H1 (cell line): ENCODE data around the gene CSNK1D. TPM values are rescaled to one million over a fixed set of nuclear protein-coding genes. Genes with fewer than 3 reads are reported as not detected.

Experiments
- CTCF ChIA-PET: fragments of 300-600 bp; sonication (Branson Sonifier 250); formaldehyde crosslinking; loops from one replicate; lab custom pipeline; 2021; ENCODE audit not compliant: partially characterized antibody; lab: Charles Lee
- POLR2A ChIA-PET: fragments of 300-600 bp; sonication (Branson Sonifier 250); formaldehyde crosslinking; loops from one replicate; lab custom pipeline; 2021; ENCODE audit warnings: inconsistent platforms; ENCODE audit not compliant: partially characterized antibody; lab: Charles Lee
- DNase-seq, 2 experiments: peaks; one replicate each; pipeline versions ENCODE4 v3.0.0 to v3.0.0-alpha.2; 2010 to 2022; ENCODE audit warnings: low spot score in 2 of 2, low read depth in 1 of 2, mixed read lengths in 1 of 2
- FAIRE-seq: peaks from 2 replicates; lab custom pipeline; 2011; peaks lifted over from hg19 to GRCh38; lab: Jason Lieb, UNC
- H2AFZ ChIP-seq: 2 replicates; pipeline ENCODE4 v1.8.1; 2012; ENCODE audit warnings: low read length, inconsistent platforms
- H2AK5ac ChIP-seq: 2 replicates; pipeline ENCODE4 v1.6.1; 2013; ENCODE audit warnings: low read depth, low read length
- H2BK120ac ChIP-seq: replicated peaks from 2 replicates; pipeline ENCODE3; 2013; ENCODE audit warnings: low read depth, low read length, inconsistent platforms
- H2BK12ac ChIP-seq: 2 replicates; pipeline ENCODE4 v1.6.1; 2013; ENCODE audit warnings: low read depth, low read length
- H2BK15ac ChIP-seq: 2 replicates; pipeline ENCODE4 v1.6.1; 2013; ENCODE audit warnings: low read length
- H2BK20ac ChIP-seq: 2 replicates; pipeline ENCODE4 v1.6.1; 2013; ENCODE audit warnings: low read length
- H2BK5ac ChIP-seq: 2 replicates; pipeline ENCODE4 v1.6.1; 2013; ENCODE audit warnings: low read depth, low read length
- H3K14ac ChIP-seq: 2 replicates; pipeline ENCODE4 v1.6.1; 2013; ENCODE audit warnings: inconsistent platforms; ENCODE audit not compliant: insufficient read length
- H3K18ac ChIP-seq: 2 replicates; pipeline ENCODE4 v1.6.1; 2013; ENCODE audit warnings: low read length; ENCODE audit errors: extremely low read depth
- H3K23ac ChIP-seq: 2 replicates; pipeline ENCODE4 v1.6.1; 2013; ENCODE audit warnings: inconsistent platforms; ENCODE audit not compliant: insufficient read length
- H3K23me2 ChIP-seq: 2 replicates; pipeline ENCODE4 v1.6.1; 2013; ENCODE audit warnings: low read depth, low read length
- H3K27ac ChIP-seq: 2 replicates; pipeline ENCODE4 v1.6.1; 2011; ENCODE audit warnings: low read depth, low read length, inconsistent platforms
- H3K27me3 ChIP-seq, 4 experiments: replicated peaks in 1 of 4; 1 replicate in 1 of 4; 2 replicates in 3 of 4; pipeline versions ENCODE4 v1.6.1 to v1.8.1; 2011 to 2013; ENCODE audit warnings: low read length in 3 of 4, mild to moderate bottlenecking in 3 of 4, inconsistent platforms in 2 of 4, mixed read lengths in 2 of 4, moderate library complexity in 1 of 4; ENCODE audit not compliant: control insufficient read depth in 3 of 4, insufficient read depth in 3 of 4; ENCODE audit errors: extremely low read depth in 1 of 4
- H3K36me3 ChIP-seq, 4 experiments: 2 replicates each; pipeline versions ENCODE4 v1.6.1 to v1.8.1; 2011 to 2013; ENCODE audit warnings: mild to moderate bottlenecking in 4 of 4, low read length in 3 of 4, moderate library complexity in 2 of 4, control low read depth in 1 of 4, inconsistent platforms in 1 of 4; ENCODE audit not compliant: insufficient read depth in 4 of 4, control insufficient read depth in 2 of 4
- H3K4ac ChIP-seq: replicated peaks from 2 replicates; pipeline ENCODE3; 2013; ENCODE audit warnings: low read length, low read depth, mixed read lengths, inconsistent platforms; ENCODE audit not compliant: insufficient read length
- H3K4me1 ChIP-seq, 4 experiments: replicated peaks in 1 of 4; 1 replicate in 1 of 4; 2 replicates in 3 of 4; pipeline versions ENCODE4 v1.6.1 to v1.8.1; 2011 to 2013; ENCODE audit warnings: low read length in 3 of 4, inconsistent platforms in 2 of 4, mixed read lengths in 1 of 4; ENCODE audit not compliant: insufficient read depth in 4 of 4, control insufficient read depth in 3 of 4
- H3K4me2 ChIP-seq, 2 experiments: 2 replicates each; pipeline versions ENCODE4 v1.6.1 to v1.8.1; 2011 to 2013; ENCODE audit warnings: low read depth in 2 of 2, low read length in 2 of 2, control low read depth in 1 of 2, inconsistent platforms in 1 of 2, mild to moderate bottlenecking in 1 of 2; ENCODE audit not compliant: insufficient read depth in 1 of 2
- H3K4me3 ChIP-seq, 4 experiments: fragments of 200-600, 300-600 bp in 1 of 4; sonication (generic), shearing (Covaris generic), sonication (Bioruptor Twin) in 1 of 4; 2 replicates each; pipeline versions ENCODE4 v1.5.1 to v1.8.1; 2011 to 2016; ENCODE audit warnings: low read length in 4 of 4, low read depth in 3 of 4, control low read depth in 2 of 4, inconsistent platforms in 2 of 4, mild to moderate bottlenecking in 2 of 4, mixed read lengths in 1 of 4, moderate library complexity in 1 of 4; ENCODE audit not compliant: insufficient read depth in 2 of 4; ENCODE audit errors: extremely low read depth in 1 of 4
- H3K56ac ChIP-seq: replicated peaks from 2 replicates; pipeline ENCODE3; 2013; ENCODE audit warnings: low read depth, mild to moderate bottlenecking, mixed read lengths, low read length, inconsistent platforms; ENCODE audit not compliant: insufficient read length
- H3K79me1 ChIP-seq: 2 replicates; pipeline ENCODE4 v1.6.1; 2013; ENCODE audit warnings: low read depth, low read length, control low read depth
- H3K79me2 ChIP-seq, 2 experiments: 2 replicates each; pipeline versions ENCODE4 v1.6.1 to v1.8.1; 2012 to 2013; ENCODE audit warnings: low read length in 2 of 2, mild to moderate bottlenecking in 2 of 2, inconsistent platforms in 1 of 2; ENCODE audit not compliant: insufficient read depth in 2 of 2, control insufficient read depth in 1 of 2
- H3K9ac ChIP-seq, 4 experiments: replicated peaks in 1 of 4; 1 replicate in 1 of 4; 2 replicates in 3 of 4; pipeline versions ENCODE4 v1.6.1 to v1.8.1; 2011 to 2013; ENCODE audit warnings: low read depth in 3 of 4, low read length in 3 of 4, control low read depth in 2 of 4, mild to moderate bottlenecking in 2 of 4, moderate library complexity in 2 of 4, inconsistent platforms in 1 of 4; ENCODE audit errors: extremely low read depth in 1 of 4
- H3K9me3 ChIP-seq, 2 experiments: 2 replicates each; pipeline versions ENCODE4 v1.6.1 to v1.8.1; 2012 to 2013; ENCODE audit warnings: mild to moderate bottlenecking in 2 of 2, moderate library complexity in 2 of 2, control low read depth in 1 of 2, inconsistent platforms in 1 of 2, low read depth in 1 of 2, low read length in 1 of 2, mixed read lengths in 1 of 2; ENCODE audit not compliant: insufficient read depth in 2 of 2
- H4K20me1 ChIP-seq, 2 experiments: replicated peaks in 1 of 2; 2 replicates each; pipeline versions ENCODE3 to v1.8.1; 2011 to 2013; ENCODE audit warnings: inconsistent platforms in 2 of 2, low read length in 2 of 2, mild to moderate bottlenecking in 1 of 2; ENCODE audit not compliant: insufficient read depth in 2 of 2, control insufficient read depth in 1 of 2
- H4K5ac ChIP-seq: 2 replicates; pipeline ENCODE4 v1.6.1; 2013; ENCODE audit warnings: low read length, low read depth, mixed read lengths, inconsistent platforms; ENCODE audit not compliant: insufficient read length
- H4K8ac ChIP-seq: 2 replicates; pipeline ENCODE4 v1.8.0; 2013; ENCODE audit warnings: mild to moderate bottlenecking, moderate library complexity, low read length, inconsistent platforms; ENCODE audit not compliant: insufficient read depth; ENCODE audit errors: extremely low read depth
- H4K91ac ChIP-seq: replicated peaks from 2 replicates; pipeline ENCODE3; 2013; ENCODE audit warnings: low read length, mixed read lengths, inconsistent platforms; ENCODE audit not compliant: insufficient read length
- ATF3 ChIP-seq: IDR thresholded peaks from 2 replicates; pipeline ENCODE4 v1.6.1; 2011; ENCODE audit warnings: low read depth, mild to moderate bottlenecking, low read length; ENCODE audit not compliant: insufficient read depth
- BACH1 ChIP-seq: IDR thresholded peaks from 2 replicates; pipeline ENCODE4 v1.6.1; 2012; ENCODE audit warnings: low read length, improper control_type of control experiment
- FOSL1 ChIP-seq: IDR thresholded peaks from 2 replicates; pipeline ENCODE4 v1.6.1; 2011; ENCODE audit warnings: mild to moderate bottlenecking, low read depth, low read length, moderate library complexity; ENCODE audit not compliant: insufficient read depth
- KDM5A ChIP-seq: fragments of 200-600 bp; IDR thresholded peaks from 2 replicates; pipeline ENCODE4 v1.7.1; 2012; ENCODE audit warnings: mild to moderate bottlenecking, low read length, inconsistent platforms, mixed read lengths
- RBBP5 ChIP-seq: IDR thresholded peaks from 2 replicates; pipeline ENCODE4 v1.7.1; 2012; ENCODE audit warnings: low read depth, mild to moderate bottlenecking, inconsistent platforms, low read length, moderate library complexity, borderline replicate concordance
- RNF2 ChIP-seq: fragments of 200-900, 300-1000 bp; sonication (generic); IDR thresholded peaks from 2 replicates; pipeline ENCODE4 v1.7.1; 2016; ENCODE audit warnings: borderline replicate concordance, low read depth, mild to moderate bottlenecking, antibody characterized with exemption, low read length; ENCODE audit not compliant: poor library complexity, severe bottlenecking; ENCODE audit errors: missing control alignments
- SIN3A ChIP-seq, 2 experiments: IDR thresholded peaks in 1 of 2; conservative IDR thresholded peaks in 1 of 2; 2 replicates each; pipeline ENCODE4 v1.6.1; 2011 to 2012; ENCODE audit warnings: low read length in 2 of 2, improper control_type of control experiment in 1 of 2, low read depth in 1 of 2, mild to moderate bottlenecking in 1 of 2
- TAF1 ChIP-seq: IDR thresholded peaks from 2 replicates; pipeline ENCODE4 v1.6.1; 2011; ENCODE audit warnings: mild to moderate bottlenecking, low read depth, low read length
- USF2 ChIP-seq: IDR thresholded peaks from 2 replicates; pipeline ENCODE4 v1.6.1; 2011; ENCODE audit warnings: low read length, improper control_type of control experiment
- WGBS, 2 experiments: shearing (Covaris generic) in 1 of 2; methylation state at CpG; one replicate each; pipeline versions ENCODE4 v1.1.6 to v1.1.7; 2013 to 2015; ENCODE audit warnings: low lambda C conversion rate in 2 of 2, mixed read lengths in 2 of 2, inconsistent platforms in 1 of 2, low coverage in 1 of 2, missing lambda C conversion rate in 1 of 2; ENCODE audit not compliant: insufficient replicate concordance in 2 of 2, insufficient coverage in 1 of 2, insufficient read length in 1 of 2; ENCODE audit errors: extremely low coverage in 1 of 2, missing lambda C conversion rate in 1 of 2; 5-methylcytosine and 5-hydroxymethylcytosine counted together
- polyA plus RNA-seq, 7 experiments: library from polyadenylated mRNA; depleted of rRNA in 3 of 7; stranded (reverse) in 5 of 7; unstranded in 2 of 7; fragments of >200 nt in 5 of 7; fragments of 200-250 nt in 2 of 7; gene quantifications; 1 replicate in 5 of 7; 2 replicates in 1 of 7; 4 replicates in 1 of 7; pipeline versions ENCODE4 v1.2.1 to v1.2.3, GENCODE V29; 2011 to 2013; ENCODE audit warnings: missing spikeins in 2 of 7, mixed read lengths in 2 of 7
- total RNA-seq: library from RNA; stranded (reverse); fragmentation: NEBNext Ultra II Directional; extraction: Animal tissue kit (Norgen Biotek cat#: 25700); gene quantifications from 2 replicates; pipeline ENCODE4 v1.2.1, GENCODE V29; 2021

The CSNK1D gene
- total and polyA plus RNA-seq, 2 of the 8 experiments (the other 6 are each of a cell fraction or from before 2014, with no cell fraction given) = 73.5 to 103 TPM

GRCh38 chr17:82238472-82239201 is 34.9 kb downstream of the CSNK1D start:
- Histone ChIP-seq H3K27me3 (no peaks in the 10 kb centered on the region; a peak in 2 of 7 replicates), H3K4me1 (peaks cover 0 to 5% (median 2%) of the 10 kb centered on the region in 4 experiments; a peak in 4 of 7 replicates), H2BK120ac (no peak overlapping the region), H2AK5ac (no peak overlapping the region), H3K79me2 (peaks cover 0 to 7% of the 10 kb centered on the region in 2 experiments; a peak in 1 of 4 replicates), H4K8ac (peak overlapping the region; percentile 68; the same call in 1 of the 2 replicates), H3K9me3 (no peaks in the 10 kb centered on the region), H2BK20ac (no peak overlapping the region), H3K79me1 (peaks cover 6% of the 10 kb centered on the region), H3K18ac (no peak overlapping the region; the same call in 1 of the 2 replicates), H2BK12ac (no peak overlapping the region), H4K91ac (no peak overlapping the region), H3K36me3 (peaks cover 3 to 23% (median 11%) of the 10 kb centered on the region in 4 experiments), H3K27ac (no peak overlapping the region), H3K9ac (no peak overlapping the region), H3K23ac (no peak overlapping the region), H2BK15ac (no peak overlapping the region), H4K20me1 (peaks cover 20 to 30% of the 10 kb centered on the region in 2 experiments), H3K23me2 (no peaks in the 10 kb centered on the region; the same call in 1 of the 2 replicates), H2AFZ (no peak overlapping the region), H4K5ac (no peak overlapping the region), H3K4ac (no peak overlapping the region), H3K4me2 (no peak overlapping the region), H3K56ac (no peak overlapping the region), H3K4me3 (no peak overlapping the region), H3K14ac (no peak overlapping the region), H2BK5ac (no peak overlapping the region)
- ChIA-PET POLR2A (interaction anchor here (0.7 to 3.1 kb wide), 7 partner anchors 9 to 135 kb away, joined by 3 to 10 read pairs (median 4); partner anchors contain the start of genes CCDC57 and CSNK1D), CTCF (interaction anchor here (1.1 to 1.8 kb wide), 6 partner anchors 10 to 132 kb away, joined by 3 to 5 read pairs (median 3); partner anchors contain the start of gene UTS2R)
- 87% methylated on average over 30 of the region's 33 CpGs; no CpG with 5 or more reads in 1 of the 2 experiments for WGBS, 2 experiments
- no peak for DNase-seq
- FAIRE-seq = no peak
- TF ChIP-seq BACH1 (no peak), FOSL1 (no peak), USF2 (no peak), RNF2 (no peak), TAF1 (no peak), KDM5A (no peak), ATF3 (no peak), SIN3A (conservative IDR thresholded peaks at IDR 0.05 in 1 of 2, IDR thresholded peaks at IDR 0.05 in 1 of 2; ENCODE audit: low read depth in 1 of 2, low read length in 2 of 2) (no peak), RBBP5 (no peak)
